Heart left ventricle (tissue), 16 donors: ENCODE measurements around the gene RASGEF1B. TPM values are rescaled to one million over a fixed set of nuclear protein-coding genes. Genes with fewer than 3 reads are reported as not detected.

Source experiments
- ATAC-seq, 4 donors: fragments of 200-7000 bp; cut with Tn5 transposase; one replicate each; pipeline ENCODE4 v1.9.1; 2020 to 2022; ENCODE audit warnings: moderate library complexity in 4 of 4, mild to moderate bottlenecking in 3 of 4, moderate number of reproducible peaks in 1 of 4
- DNase-seq, 5 donors: peaks; one replicate each; pipeline ENCODE4 v3.0.0-alpha.2; 2020
- H3K27ac ChIP-seq, 12 donors: fragments of 200-600 bp; sonication (generic) in 4 of 12; one replicate each; pipeline versions ENCODE4 v1.5.0 to v1.8.0; 2016 to 2022; ENCODE audit warnings: mild to moderate bottlenecking in 2 of 12
- H3K27me3 ChIP-seq, 9 donors: fragments of 200-600 bp; sonication (generic) in 2 of 9; one replicate each; pipeline versions ENCODE4 v1.5.1 to v1.8.0; 2016 to 2022; ENCODE audit warnings: mild to moderate bottlenecking in 3 of 9
- H3K36me3 ChIP-seq, 9 donors: fragments of 200-600 bp; sonication (generic) in 2 of 9; one replicate each; pipeline versions ENCODE4 v1.5.0 to v1.8.0; 2018 to 2022; ENCODE audit warnings: mild to moderate bottlenecking in 2 of 9
- H3K4me1 ChIP-seq, 12 donors: fragments of 200-600 bp; sonication (generic) in 4 of 12; one replicate each; pipeline versions ENCODE4 v1.5.0 to v1.8.0; 2016 to 2022; ENCODE audit warnings: mild to moderate bottlenecking in 3 of 12
- H3K4me3 ChIP-seq, 12 donors: fragments of 200-600 bp; sonication (generic) in 4 of 12; one replicate each; pipeline versions ENCODE4 v1.5.0 to v1.8.0; 2017 to 2022; ENCODE audit warnings: mild to moderate bottlenecking in 9 of 12, moderate library complexity in 4 of 12
- H3K9me3 ChIP-seq, 12 donors: fragments of 200-600 bp; sonication (generic) in 4 of 12; one replicate each; pipeline versions ENCODE4 v1.5.0 to v1.8.0; 2016 to 2022; ENCODE audit warnings: mild to moderate bottlenecking in 1 of 12
- CTCF ChIP-seq, 12 donors: fragments of 200-600 bp; sonication (generic) in 4 of 12; IDR thresholded peaks; one replicate each; pipeline versions ENCODE4 v1.5.0 to v1.8.0; 2018 to 2022; ENCODE audit warnings: antibody characterized with exemption in 12 of 12, mild to moderate bottlenecking in 5 of 12
- POLR2A ChIP-seq, 2 donors: fragments of 450-650 bp; IDR thresholded peaks; one replicate each; pipeline ENCODE4 v1.6.1; 2017; ENCODE audit warnings: antibody characterized with exemption in 2 of 2, mild to moderate bottlenecking in 2 of 2, moderate library complexity in 2 of 2
- WGBS, 4 donors: extraction: QIAGEN DNeasy Blood & Tissue Kit in 2 of 4; methylation state at CpG; one replicate each; pipeline versions ENCODE4 v1.1.5 to v1.1.7; 2013 to 2018; 5-methylcytosine and 5-hydroxymethylcytosine counted together
- intact Hi-C, 10 donors: fragments of 100-400 bp; cut with DNase I; formaldehyde crosslinking; loops; one replicate each; pipeline versions ENCODE4 v1.11.1 to v1.14.2; 2022
- polyA plus RNA-seq, 2 donors: library from polyadenylated mRNA; stranded (reverse); fragments of 200-250 nt; gene quantifications; one replicate each; pipeline ENCODE4 v1.2.3, GENCODE V29; 2013
- total RNA-seq, 9 donors: library from RNA; depleted of rRNA in 2 of 9; stranded (reverse); fragments of >200 nt in 2 of 9; fragmentation: NEBNext Ultra II Directional in 3 of 9; extraction: Animal tissue kit (Norgen Biotek cat#: 25700) in 3 of 9; gene quantifications; one replicate each; pipeline versions ENCODE4 v1.1.0 to v1.2.4, GENCODE V29; 2016 to 2023
- donor health status: ischemic (EF 13 %, LVEDD 7.1; RV severe dilation, severe dysfunction).
- donor health status: healthy with polysubstance abuse.
- donor health status: DM: no; HTN: yes; CAD: no.
- donor health status: DM: no; HTN: no; CAD: no.
- donor health status: ischemic (EF 25% LVEDD 6.9; RV normal size, moderate dysfunction).
- donor health status: ischemic (EF 25% LVEDD 5.7; RV mildly dilated, moderate dysfunction).
- donor health status: healthy.
- donor health status: DM: yes; HTN: yes; CAD: no.
- donor health status: ischemic (EF 35%, LVEDD 5.7; RV mildly dilated, moderate dysfunction).
- donor health status: nonischemic (EF 11% LVEDD 7.7; RV severe dilation, severe dysfunction).
- donor health status: DM: yes; HTN: yes; CAD: no.
- donor health status: PGD.
- donor health status: ischemic (EF 29% LVEDD 5.4; RV normal size, mild dysfunction).
- donor health status: nonischemic (EF 23%, LVEDD 6.1; RV moderate dilation, normal function).

The RASGEF1B gene
- total and polyA plus RNA-seq, 11 donors = 1.5 to 11.9 (median 2.9) TPM

- Histone ChIP-seq H3K4me1 (peaks cover 0 to 32% (median 17%) of the 10 kb centered on the region in 12 donors), H3K9me3 (no peaks in the 10 kb centered on the region), H3K4me3 (no peak overlapping the region), H3K36me3 (no peaks in the 10 kb centered on the region), H3K27ac (no peak overlapping the region), H3K27me3 (no peaks in the 10 kb centered on the region)
- 81 to 87% (median 85%) methylated on average over 8 of the region's 8 CpGs for WGBS, 4 donors
- DNase-seq = no peak
- TF ChIP-seq POLR2A (IDR thresholded peaks at IDR 0.05) (no peak), CTCF (IDR thresholded peaks at IDR 0.05) (no peak)
- intact Hi-C loops = loop anchor here in 7 of 10 donors (2.0 to 10.0 kb wide), 6 partner anchors 58 to 799 kb away; no protein-coding TSS in a partner anchor
- ATAC-seq = no peak
Measured at GRCh38 chr4:81465406-81466340, 6.0 kb downstream of the RASGEF1B start.

- Histone ChIP-seq H3K4me1 (peaks cover 0 to 9% (median 0%) of the 10 kb centered on the region in 12 donors), H3K9me3 (no peaks in the 10 kb centered on the region), H3K4me3 (no peak overlapping the region), H3K27ac (no peak overlapping the region), H3K27me3 (no peaks in the 10 kb centered on the region), H3K36me3 (peaks cover 0 to 42% (median 30%) of the 10 kb centered on the region in 9 donors)
- ATAC-seq (no peak), DNase-seq (no peak)
- WGBS, 4 donors = 82 to 98% (median 94%) methylated on average over 3 of the region's 3 CpGs
- intact Hi-C loops = loop anchor here in 4 of 10 donors (5.0 to 10.0 kb wide), 5 partner anchors 56 to 811 kb away; no protein-coding TSS in a partner anchor
- TF ChIP-seq CTCF (IDR thresholded peaks at IDR 0.05) (no peak), POLR2A (IDR thresholded peaks at IDR 0.05) (no peak)
Measured at GRCh38 chr4:81460834-81461233, 10.9 kb downstream of the RASGEF1B start.

- intact Hi-C loops = loop anchor here in 4 of 10 donors (5.0 to 10.0 kb wide), 5 partner anchors 55 to 812 kb away; no protein-coding TSS in a partner anchor
- H3K36me3 ChIP-seq = peaks cover 0 to 48% (median 36%) of the 10 kb centered on the region in 9 donors
- no peaks in the 10 kb centered on the region for H3K9me3 ChIP-seq
- ATAC-seq (no peak), DNase-seq (no peak)
- H3K27ac ChIP-seq = no peak overlapping the region
- no peaks in the 10 kb centered on the region for H3K27me3 ChIP-seq
- WGBS, 4 donors = 81 to 83% (median 82%) methylated on average over 5 of the region's 5 CpGs
- TF ChIP-seq POLR2A (IDR thresholded peaks at IDR 0.05) = no peak
- no peak for TF ChIP-seq CTCF (IDR thresholded peaks at IDR 0.05)
- peaks cover 0 to 9% (median 0%) of the 10 kb centered on the region in 12 donors for H3K4me1 ChIP-seq
- H3K4me3 ChIP-seq = no peak overlapping the region
Measured at GRCh38 chr4:81460191-81460701, 11.5 kb downstream of the RASGEF1B start.

GRCh38 chr4:81459228-81459627, 12.5 kb downstream of the RASGEF1B start:
- WGBS, 4 donors = 89 to 94% (median 93%) methylated on average over 2 of the region's 2 CpGs
- ATAC-seq = no peak

More at GRCh38 chr4:81459228-81459627, 12.5 kb downstream of the RASGEF1B start:
- no peak for DNase-seq
- peaks cover 0 to 56% (median 41%) of the 10 kb centered on the region in 9 donors for H3K36me3 ChIP-seq
- H3K4me3 ChIP-seq = no peak overlapping the region
- TF ChIP-seq CTCF (IDR thresholded peaks at IDR 0.05) = no peak
- TF ChIP-seq POLR2A (IDR thresholded peaks at IDR 0.05) = no peak
- H3K9me3 ChIP-seq = no peaks in the 10 kb centered on the region
- H3K27me3 ChIP-seq = no peaks in the 10 kb centered on the region
- intact Hi-C loops = loop anchor here in 2 of 10 donors (5.0 to 10.0 kb wide), 2 partner anchors 52 to 806 kb away; no protein-coding TSS in a partner anchor
- H3K4me1 ChIP-seq = peaks cover 0 to 9% (median 0%) of the 10 kb centered on the region in 12 donors
- no peak overlapping the region for H3K27ac ChIP-seq
